HG03280 (cell line): ENCODE data around the gene FGD1.

ENCODE experiments used
- ATAC-seq: cut with Tn5 transposase; IDR thresholded peaks from one replicate; pipeline ENCODE4 v1.9.1; 2021; ENCODE audit warnings: mild to moderate bottlenecking, moderate library complexity; ENCODE audit not compliant: unreplicated experiment

FGD1 gene

GRCh38 chrX:54473993-54474859, 21.8 kb downstream of the FGD1 start:
- no peak for ATAC-seq

GRCh38 chrX:54470054-54470760, 25.8 kb downstream of the FGD1 start:
- no peak for ATAC-seq

GRCh38 chrX:54452920-54453319, 43.1 kb downstream of the FGD1 start:
- ATAC-seq = no peak

GRCh38 chrX:54449929-54450328, 46.1 kb downstream of the FGD1 start:
- ATAC-seq = no peak

GRCh38 chrX:54447461-54447860, 48.6 kb downstream of the FGD1 start:
- ATAC-seq = no peak

GRCh38 chrX:54446084-54446483, 50.0 kb downstream of the FGD1 start:
- no peak for ATAC-seq

- no peak for ATAC-seq
Measured at GRCh38 chrX:54444752-54445151, 51.3 kb downstream of the FGD1 start.

GRCh38 chrX:54442790-54443189, 53.2 kb downstream of the FGD1 start:
- no peak for ATAC-seq

GRCh38 chrX:54439960-54440871, 55.8 kb downstream of the FGD1 start, which contains the start of gene TSR2:
Gene TSR2, plus strand, starts transcription at chrX:54440404. Its CDS starts 18 bp downstream, at chrX:54440422.
- peak; percentile 98 for ATAC-seq

GRCh38 chrX:54435121-54435520, 60.9 kb downstream of the FGD1 start:
- ATAC-seq = no peak

GRCh38 chrX:54430519-54430918, 65.5 kb downstream of the FGD1 start:
- ATAC-seq = no peak

- no peak for ATAC-seq
Measured at GRCh38 chrX:54427837-54428424, 68.1 kb downstream of the FGD1 start.

GRCh38 chrX:54423161-54423888, 72.7 kb downstream of the FGD1 start:
- no peak for ATAC-seq

GRCh38 chrX:54422168-54422567, 73.9 kb downstream of the FGD1 start:
- ATAC-seq = no peak

GRCh38 chrX:54419559-54420302, 76.3 kb downstream of the FGD1 start:
- no peak for ATAC-seq

- ATAC-seq = no peak
Measured at GRCh38 chrX:54416965-54417364, 79.1 kb downstream of the FGD1 start.

- no peak for ATAC-seq
Measured at GRCh38 chrX:54415534-54416350, 80.3 kb downstream of the FGD1 start.

- no peak for ATAC-seq
Measured at GRCh38 chrX:54413753-54414152, 82.3 kb downstream of the FGD1 start.
